ENCODE measurements around the gene SCLY.

GRCh38 chr2:238119756-238120462 lies 59.1 kb downstream of the SCLY start:
- TF ChIP-seq EP300 (IDR thresholded peaks at IDR 0.05; ENCODE audit: borderline replicate concordance) (no peak), RAD21 (IDR thresholded peaks at IDR 0.05; ENCODE audit: low read depth) (no peak), TAF1 (IDR thresholded peaks at IDR 0.05; ENCODE audit: low read depth) (no peak), REST (IDR thresholded peaks at IDR 0.05; ENCODE audit: low read depth) (no peak), USF1 (IDR thresholded peaks at IDR 0.05) (no peak), NFIC (IDR thresholded peaks at IDR 0.05) (peak; percentile 41; the same call in 1 of the 2 replicates), TEAD4 (IDR thresholded peaks at IDR 0.05) (no peak), MAX (IDR thresholded peaks at IDR 0.05) (no peak), CEBPB (IDR thresholded peaks at IDR 0.05) (no peak), ZBTB7A (IDR thresholded peaks at IDR 0.05; ENCODE audit: low read depth) (no peak), CREB1 (IDR thresholded peaks at IDR 0.05; ENCODE audit: low read depth) (no peak)
